Fibroblast of skin of right quadriceps (primary cell): Measurements from ENCODE around the gene FMO2.

Source experiments
- DNase-seq: peaks from one replicate; pipeline ENCODE4 v3.0.0-alpha.2; 2013

FMO2 gene

DNA sequence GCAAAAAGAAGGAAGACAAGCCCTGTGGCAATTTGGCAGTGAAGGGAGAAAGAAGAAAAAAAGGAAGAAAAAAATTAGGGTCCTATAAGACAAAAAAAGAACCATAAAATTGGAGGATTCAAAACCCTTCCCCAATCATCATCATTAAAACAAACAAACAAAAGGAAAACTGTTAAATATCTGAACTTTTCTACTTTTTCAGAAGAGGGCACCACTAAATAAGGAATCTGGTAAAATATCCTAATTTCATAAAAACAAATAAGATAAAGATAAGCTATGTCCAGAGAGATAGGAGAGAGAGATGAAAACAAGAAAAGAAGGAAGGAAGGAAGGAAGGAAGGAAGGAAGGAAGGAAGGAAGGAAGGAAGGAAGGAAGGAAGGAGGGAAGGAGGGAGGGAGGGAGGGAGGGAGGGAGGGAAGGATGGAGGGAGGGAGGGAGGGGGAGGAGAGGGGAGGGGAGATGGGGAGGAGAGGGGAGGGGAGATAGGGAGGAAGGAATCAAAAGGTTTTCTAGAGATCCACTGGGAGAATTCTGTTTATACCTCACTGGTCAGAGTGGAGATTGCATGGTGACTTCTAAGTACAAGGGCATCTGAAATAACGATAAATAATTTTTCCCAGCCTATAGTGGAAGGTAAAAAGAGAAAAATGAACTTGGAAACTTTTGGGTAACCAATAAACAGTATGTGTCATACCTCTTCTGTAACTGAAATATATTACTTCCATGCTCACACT is 10.4 kb upstream of the FMO2 start:
- no peak for DNase-seq

DNA sequence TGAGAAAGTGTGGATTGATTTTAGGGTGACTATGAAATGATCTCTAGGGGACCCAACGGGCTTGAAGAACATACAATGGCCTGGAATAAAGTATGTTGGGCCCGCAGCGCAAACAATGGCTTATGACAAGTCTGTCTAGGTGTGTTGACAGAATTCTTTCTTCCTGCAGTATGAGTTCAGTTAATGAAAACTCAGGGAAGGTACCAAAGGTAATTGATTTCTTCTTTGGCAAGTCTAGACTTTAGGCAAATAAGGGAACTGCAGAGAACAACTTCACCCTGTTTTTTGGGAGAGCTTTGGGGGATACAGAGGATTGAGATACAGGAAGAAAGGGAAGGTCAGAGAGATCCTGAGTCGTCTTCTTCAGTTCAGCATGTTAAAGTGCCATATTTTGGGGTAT is 7.8 kb upstream of the FMO2 start:
- DNase-seq, result no peak

DNA sequence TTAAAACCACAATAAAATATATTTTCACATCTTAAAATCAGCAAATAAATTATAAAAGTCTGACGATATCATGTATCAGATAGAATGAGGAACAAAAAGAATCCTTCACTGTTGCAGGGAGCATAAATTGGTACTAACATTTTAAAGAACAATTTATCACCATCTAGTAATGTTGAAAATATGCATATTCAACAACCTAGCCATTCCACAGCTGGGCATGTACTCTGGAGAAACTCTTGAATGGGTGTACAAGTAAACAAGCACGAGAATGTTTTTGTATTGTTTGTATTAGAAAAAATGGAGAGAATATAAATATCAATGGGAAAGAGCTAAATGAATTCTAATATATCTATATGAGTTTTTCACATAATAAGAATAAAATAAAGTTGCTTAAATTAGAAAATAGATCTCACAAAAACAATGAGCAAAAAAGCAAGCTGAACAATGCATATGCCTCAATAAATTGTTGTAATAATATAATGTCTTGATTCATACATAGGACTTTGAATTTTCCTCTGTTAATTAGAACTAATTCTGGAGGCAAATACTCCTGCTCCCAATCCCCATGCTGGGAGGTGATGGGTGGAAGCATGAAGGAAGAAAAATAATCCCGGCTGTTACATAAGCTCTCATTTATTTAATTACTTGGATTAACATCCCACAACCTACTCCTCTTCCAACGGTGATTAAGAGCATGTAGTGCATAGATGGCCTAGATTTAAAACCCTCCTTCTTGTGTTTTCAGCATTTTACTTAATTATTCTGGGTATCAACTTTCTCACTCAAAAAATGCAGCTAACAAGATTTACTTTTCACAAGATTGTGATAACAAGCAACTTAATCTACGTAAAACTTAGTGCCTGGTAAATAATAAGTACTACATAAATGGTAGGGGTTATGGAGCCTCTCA is 5.5 kb upstream of the FMO2 start:
- DNase-seq, result peak; percentile 13

DNA sequence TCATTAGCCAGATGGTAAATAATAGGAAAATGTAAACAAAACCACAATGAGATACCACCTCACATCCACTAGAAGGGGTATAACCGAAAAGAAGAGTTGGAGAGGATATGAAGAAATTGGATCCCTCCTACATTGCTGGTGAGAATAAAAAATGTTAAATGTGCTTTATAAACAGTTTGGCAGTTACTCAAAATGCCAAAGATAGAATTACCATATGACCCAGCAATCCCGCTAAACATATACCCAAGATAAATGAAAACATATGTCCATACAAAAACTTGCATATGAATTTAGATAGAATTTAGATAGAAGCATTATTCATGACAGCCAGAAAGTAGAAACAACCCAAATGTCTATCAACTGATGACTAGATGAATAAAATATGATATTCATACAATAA is 4.4 kb upstream of the FMO2 start:
- DNase-seq, result peak; percentile 82

DNA sequence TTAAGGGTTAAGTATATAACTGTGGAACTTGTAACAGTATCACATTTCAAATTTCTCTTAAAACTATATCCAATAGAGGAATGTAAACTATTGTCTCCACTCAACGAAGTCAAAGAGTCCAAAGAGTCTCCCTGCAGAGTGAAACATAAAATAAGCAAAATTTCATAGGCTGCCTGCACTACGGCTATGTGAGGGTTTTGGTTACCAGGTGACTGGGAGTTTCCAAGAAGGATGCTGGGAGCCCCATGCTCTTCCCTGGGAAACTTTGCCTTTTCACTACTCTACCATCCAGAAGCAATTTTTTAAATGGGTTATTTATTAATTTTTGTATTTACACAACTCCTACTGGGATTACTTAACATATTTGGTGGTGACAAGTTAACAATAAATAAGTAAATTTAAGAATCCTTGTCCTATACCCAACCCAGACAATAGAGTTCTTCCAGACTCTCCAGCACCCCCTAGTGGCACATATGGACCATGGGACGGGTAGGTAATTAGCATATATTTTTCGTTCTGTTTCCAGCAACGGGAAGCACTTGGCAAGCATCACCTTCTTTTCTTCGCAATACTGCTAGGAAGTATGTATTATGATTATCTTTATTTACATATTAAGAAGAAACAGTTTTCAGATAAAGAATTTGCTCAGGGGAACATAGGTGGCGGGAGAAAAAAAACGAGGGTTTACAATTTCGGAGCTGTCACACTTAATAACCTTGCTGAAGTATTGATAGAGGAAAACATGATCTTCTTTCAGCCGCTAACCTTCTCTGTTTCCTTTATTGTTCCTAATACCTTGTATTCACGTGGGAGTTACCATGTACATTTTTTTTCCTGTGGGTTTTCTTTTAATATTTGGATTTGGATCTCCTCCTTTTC is 3.5 kb downstream of the FMO2 start:
- DNase-seq, result peak; percentile 53

DNA sequence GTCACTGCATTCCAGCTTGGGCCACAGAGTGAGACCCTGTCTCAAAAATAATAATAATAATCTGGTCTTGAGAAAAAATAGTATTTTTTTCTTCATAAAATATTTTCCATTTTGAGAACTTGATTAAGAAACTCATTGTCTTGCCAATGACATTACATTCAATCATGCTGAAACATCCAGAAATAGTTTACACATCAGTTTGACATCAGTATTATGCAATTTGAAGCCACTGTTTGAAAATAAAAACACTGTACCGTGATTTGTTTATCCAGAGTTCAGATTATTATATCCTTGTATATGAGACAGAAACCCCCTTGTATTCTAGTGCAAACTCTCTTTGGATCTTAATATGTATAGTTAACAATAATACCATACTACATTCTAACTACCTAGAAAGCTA is 6.9 kb downstream of the FMO2 start:
- DNase-seq, result no peak

DNA sequence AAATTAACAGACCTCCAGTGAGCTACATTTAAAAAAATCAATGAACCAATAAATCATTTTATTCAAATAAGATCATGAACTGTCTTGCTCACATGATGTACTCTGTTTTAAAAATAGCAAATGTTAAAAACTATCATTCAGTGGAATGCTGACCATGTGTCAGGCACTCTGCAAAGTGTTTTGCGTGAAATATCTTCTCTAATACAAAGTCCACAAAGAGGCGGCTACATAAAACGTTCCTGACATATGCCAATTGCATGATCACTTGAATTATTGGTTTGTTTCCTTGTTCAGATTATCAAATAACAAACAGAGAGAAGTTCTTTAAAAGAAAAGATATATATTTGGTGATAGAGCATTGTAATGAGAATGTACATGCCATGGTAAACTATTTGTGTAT is 10.7 kb downstream of the FMO2 start:
- DNase-seq, result no peak

DNA sequence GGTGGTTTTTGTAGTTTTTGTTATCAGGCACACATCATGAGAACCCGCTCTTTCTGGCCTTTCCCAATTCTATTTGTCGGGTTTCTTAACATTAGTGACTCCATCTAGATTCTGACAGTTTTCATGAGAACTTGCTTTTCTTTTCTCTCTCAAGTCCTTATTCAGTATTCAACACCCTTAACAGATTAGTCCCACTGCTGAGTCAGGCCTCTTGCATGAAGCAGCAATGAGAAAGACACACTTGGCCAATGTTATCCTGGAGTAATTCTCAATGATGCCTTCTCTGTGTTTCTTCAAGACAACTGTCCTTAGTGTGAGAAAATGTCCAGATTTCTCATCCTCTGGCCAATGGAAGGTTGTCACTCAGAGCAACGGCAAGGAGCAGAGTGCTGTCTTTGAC is 11.3 kb downstream of the FMO2 start:
- no peak for DNase-seq

DNA sequence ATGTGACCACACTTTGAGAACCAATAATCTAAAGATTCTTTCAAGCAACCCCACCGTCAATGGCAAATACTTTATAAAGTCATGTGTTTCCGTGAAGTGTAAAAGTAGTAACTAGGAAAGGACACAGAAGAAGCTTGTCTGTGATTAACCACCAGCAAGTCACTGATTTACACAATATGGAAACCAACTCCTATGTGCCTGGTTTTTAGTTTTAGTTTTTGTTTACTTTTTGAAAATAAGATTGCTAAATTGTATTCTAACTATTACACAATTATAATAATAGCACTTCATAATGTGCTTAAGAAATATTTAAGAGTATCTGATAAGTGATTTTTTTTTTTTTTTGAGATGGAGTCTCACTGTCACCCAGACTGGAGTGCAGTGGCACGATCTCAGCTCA is 13.0 kb downstream of the FMO2 start:
- DNase-seq, result no peak

DNA sequence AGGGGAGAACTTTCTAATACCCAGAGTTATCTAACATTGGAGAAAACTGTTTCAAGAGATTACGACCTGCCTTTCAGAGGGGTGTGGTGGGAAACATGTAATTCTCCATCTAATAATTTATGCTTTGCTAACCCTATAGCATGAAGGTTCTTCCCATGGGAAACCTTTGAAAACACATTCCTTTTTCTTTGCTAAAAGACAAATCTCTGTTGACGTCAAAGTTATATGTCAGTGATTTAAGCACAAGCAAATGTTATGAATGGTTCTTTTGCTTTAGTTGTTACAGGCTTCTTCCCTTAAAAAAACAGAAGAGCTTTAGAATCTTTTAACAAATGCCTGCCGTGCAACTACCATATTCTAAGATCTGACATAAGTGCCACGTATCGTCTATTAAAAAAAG is 19.2 kb downstream of the FMO2 start:
- DNase-seq, result peak; percentile 34

DNA sequence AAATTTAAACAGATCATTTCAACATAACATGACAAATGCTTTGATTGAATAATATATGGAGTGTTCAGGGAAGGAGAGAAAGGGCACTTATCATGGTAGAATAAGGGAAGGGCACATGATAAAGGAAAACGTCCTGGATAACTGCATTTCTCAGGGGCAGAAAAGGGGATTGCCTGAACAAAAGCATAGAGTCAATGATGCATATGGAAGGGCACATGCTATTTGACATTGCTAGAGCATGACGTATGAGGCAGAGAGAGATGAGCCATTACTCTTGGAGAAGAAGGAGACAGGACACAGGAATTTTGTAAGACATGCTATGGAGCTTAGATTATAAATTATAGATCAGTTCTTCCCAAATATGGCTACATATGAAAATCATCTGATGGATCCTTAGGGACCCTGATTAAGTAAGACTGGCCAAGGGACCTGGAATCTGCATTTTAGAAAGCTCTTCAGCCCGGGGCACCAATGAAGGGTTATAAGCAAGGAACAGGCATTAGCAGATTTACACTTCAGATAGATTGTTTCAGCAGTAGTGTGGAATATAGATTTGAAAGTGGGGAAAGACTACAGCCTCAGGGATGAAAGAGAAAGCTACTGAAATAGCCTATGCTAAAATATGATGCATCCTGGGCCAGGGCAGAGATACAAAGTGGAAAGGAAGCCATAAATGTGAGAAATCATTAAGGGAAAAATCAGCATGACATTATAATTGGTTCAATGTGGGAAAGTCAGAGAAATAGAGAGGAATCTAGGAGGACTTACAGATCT is 21.3 kb downstream of the FMO2 start:
- no peak for DNase-seq

DNA sequence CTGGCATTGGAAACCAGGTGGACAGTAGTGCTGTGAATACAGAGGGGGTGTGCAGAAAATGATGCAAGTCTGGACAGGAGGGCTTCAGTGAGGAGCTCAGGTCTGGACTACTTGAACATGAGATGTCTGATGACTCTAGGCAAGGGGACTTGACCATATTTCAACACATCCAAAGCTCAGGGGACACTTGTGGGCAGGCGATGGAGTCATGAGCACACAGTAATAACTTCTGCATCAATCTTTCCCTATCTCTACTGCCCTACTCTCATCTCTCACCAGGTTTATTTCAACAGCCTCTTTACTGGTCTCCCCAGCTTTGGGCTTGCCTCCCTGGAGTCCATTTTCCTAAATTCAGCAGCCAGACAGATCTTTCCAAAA is 21.9 kb downstream of the FMO2 start:
- peak; percentile 20 for DNase-seq

DNA sequence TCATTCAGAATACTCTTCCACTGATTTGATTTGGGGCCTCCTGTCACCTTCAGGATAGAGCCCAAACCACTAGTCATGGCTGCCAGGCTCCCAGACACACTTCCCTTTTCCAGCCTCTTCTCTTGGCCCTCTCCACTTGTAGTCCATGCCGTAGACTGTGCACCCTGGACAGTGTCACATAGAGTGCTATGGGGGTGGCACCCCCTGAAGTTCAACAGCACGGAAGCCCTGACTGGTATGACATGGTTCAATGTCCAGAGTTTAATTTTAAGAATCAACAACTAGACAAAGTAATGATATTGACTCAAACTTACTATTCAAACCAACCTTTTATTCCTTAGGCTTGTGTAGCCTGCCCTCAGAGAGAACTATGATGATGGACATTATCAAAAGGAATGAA is 22.3 kb downstream of the FMO2 start:
- no peak for DNase-seq

DNA sequence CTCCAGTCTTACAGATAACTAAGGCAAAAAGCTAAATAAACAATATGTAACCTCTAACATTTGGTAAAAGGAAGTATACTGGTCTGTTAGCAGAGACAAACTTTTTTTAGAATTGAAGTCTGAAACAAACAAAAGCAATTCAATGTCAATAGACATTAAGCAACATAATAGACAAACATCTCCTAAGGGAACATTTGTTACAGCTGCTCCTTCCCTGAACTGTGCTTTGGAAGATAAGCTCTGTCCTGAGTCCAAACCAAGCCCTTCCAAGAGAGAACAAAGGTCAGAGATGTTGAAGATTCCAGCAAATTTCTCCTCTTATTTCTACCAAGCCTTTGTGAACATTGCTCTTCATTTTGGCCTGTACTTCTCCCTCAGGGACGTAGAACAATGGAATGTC is 25.3 kb downstream of the FMO2 start:
- no peak for DNase-seq

DNA sequence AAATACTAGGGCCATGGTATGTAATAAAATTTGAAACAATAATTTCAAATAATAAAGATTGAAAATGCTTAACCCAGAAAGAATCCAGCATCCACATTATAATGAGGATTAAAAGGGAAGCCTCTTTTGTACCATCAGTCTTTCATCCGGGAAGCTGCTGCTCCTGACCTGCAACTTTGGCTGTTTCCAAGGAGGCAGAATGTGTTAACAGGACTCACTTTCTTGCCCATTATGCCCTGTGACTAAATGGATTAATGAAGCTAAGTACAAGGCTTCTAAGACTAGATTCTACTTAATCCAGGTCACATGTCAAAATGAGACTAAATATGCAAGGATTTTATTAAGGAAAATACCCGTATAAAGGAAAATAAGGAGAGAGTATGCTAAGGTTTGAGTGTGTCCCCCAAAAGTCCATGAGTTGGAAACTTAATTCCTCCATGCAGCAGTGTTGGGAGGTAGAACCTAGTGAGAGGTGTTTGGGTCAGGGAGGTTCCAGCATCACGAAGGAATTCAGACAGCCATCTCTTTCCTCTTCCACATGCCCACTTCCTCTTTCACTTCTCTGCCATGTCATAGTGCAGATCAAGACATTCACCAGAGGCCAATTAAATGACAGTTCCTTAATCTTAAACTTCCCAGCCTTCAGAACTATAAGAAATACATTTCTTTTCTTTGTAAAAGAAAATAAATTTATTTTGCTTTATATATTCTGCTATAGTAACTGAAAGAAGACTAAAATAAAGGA is 27.7 kb downstream of the FMO2 start:
- no peak for DNase-seq

DNA sequence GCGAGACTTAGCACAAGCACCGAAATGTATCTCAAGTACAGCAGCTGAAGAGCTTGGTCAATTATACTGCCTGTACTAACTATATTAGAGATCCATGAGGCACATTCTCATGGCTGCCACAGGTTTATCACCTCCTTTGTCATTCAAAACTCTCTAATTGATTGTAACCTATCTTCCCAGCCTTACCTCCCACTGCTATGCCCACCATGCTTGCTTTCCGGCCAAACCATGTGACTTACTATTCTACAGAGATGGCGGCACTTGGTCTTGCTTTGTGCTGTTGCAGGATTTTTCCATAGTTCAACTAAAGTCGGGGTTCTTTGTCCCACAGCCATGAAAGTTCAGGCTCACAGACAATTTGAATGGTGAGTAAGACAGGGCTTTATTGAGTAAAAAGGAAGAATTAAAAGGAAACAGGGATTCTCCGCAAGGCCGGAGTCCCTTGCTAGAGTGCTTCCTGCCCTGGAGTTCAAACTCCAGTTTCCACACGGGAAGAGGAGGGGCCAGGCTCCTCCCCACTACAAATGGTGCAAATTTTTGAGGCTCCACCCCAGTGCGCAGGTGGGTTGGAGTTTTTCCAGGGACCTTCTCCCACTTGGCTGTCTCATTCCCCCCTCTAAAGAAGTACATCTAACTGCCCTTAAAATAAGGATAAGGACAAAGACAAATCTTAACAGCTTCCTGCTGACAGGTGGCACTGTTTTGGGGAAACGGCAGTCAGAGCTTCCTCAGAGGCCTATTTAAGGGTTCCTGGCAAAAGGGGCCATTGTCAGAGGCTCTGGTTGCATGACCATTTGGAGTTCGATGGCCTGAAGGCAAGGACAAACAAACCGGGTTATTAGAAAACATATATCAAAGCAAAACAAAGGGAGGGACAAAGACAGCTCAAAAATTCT is 28.7 kb downstream of the FMO2 start:
- DNase-seq, result no peak

DNA sequence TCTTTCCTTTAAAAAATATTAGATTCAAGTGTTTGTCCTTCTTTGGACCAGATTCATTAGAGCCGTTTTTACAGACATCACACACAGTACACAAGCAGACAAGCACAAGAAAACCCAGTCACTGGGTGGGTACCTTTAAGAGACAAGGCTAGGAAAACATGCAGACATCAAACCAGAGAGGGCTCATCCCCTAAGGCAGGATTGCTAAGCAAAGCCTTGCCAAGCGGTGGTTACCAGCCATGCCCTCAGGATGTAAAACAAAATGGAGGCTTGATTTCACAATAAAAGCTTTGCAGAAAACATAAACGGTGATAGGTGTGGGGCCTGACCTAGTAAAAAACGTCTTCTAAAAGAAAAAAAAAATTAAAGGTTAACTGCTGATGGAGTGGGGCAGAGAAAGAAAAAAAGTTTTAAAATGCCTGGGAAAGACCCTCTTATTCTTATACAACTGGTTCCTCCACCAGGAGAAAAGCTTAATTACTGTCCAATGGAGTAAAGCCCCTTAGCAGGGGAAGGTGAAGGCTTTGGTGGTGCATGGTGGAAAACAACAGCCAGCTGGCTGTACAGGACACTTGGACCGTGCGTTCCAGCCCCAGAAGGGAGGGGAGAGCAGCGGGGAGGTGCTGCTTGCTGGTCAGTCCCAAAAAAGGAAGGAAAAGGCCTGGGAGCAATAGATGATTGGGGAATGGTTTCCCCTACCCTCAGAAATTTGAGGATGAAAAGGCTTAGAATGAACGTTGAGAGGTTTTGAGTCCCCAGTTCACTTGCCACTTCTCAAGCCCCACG is 32.8 kb downstream of the FMO2 start:
- no peak for DNase-seq

DNA sequence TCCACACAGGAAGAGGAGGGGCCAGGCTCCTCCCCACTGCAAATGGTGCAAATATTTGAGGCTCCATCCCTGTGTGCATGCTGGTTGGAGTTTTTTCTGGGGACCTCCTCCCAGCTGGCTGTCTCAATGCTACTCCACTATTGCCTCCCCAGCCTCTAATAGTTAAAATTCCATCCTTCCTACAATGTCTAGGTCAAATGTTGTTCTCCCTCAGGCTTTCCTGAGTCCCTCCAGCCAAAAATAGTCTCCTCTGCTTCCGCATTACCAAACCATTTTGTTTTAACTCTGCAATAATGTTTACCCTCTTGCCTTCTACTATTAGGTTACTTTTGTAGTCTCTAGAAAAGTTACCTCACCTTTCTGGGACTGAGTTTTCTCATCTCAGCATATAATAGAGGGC is 33.6 kb downstream of the FMO2 start:
- no peak for DNase-seq

DNA sequence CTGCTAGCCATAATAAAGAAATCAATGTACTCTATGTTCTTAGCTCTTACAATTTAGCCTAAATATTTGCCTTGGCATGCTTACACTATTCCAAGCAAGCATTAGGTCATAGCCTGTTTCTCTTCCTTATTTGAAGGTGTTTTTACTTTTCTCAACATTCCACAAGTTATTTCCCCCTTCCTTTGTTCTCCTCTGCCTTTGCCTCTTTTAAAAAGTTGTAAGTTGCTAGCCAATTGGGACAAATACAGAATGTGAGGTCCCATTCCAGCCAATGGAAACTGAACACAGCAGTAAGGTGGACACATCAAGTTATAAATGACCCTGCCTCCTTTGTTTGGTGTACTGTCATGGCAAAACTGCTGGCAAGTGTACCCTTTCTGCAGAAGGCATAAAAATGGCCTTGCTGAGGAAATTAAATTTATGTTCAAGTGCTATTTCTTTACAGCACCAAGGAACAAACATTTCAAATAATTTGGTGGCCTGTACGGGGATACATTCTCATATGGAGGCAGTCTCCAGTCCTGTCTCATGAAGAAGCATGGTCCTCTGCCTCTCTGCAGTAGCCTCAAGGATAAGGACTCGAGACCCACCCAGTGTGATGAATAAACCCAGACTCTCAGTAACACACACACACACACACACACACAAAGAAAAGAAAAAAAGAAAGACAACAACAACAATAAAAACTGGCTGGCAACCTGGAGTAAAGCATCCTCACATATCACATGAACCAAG is 34.4 kb downstream of the FMO2 start:
- peak; percentile 74 for DNase-seq
